Tibial nerve (tissue), 4 donors: Measurements from ENCODE around the gene NTRK3. TPM values are rescaled to one million over a fixed set of nuclear protein-coding genes. Genes with fewer than 3 reads are reported as not detected.

Source experiments
- DNase-seq, 2 donors: peaks; one replicate each; pipeline ENCODE4 v3.0.0-alpha.2; 2019; ENCODE audit warnings: low spot score in 2 of 2
- H3K27ac ChIP-seq, 4 donors: fragments of 200-600 bp; sonication (generic) in 3 of 4; one replicate each; pipeline ENCODE4 v1.5.1; 2017 to 2019; ENCODE audit warnings: mild to moderate bottlenecking in 1 of 4
- H3K27me3 ChIP-seq, 2 donors: fragments of 200-600 bp; sonication (generic) in 1 of 2; one replicate each; pipeline versions ENCODE4 v1.5.1 to v1.6.0; 2017 to 2019
- H3K36me3 ChIP-seq, 3 donors: fragments of 200-600 bp; sonication (generic); one replicate each; pipeline ENCODE4 v1.5.1; 2018 to 2019
- H3K4me1 ChIP-seq, 4 donors: fragments of 200-600 bp; sonication (generic) in 3 of 4; one replicate each; pipeline ENCODE4 v1.5.1; 2017 to 2019
- H3K4me3 ChIP-seq, 4 donors: fragments of 200-600 bp; sonication (generic) in 3 of 4; one replicate each; pipeline ENCODE4 v1.5.1; 2017 to 2019; ENCODE audit warnings: mild to moderate bottlenecking in 1 of 4, moderate library complexity in 1 of 4
- H3K9me3 ChIP-seq, 4 donors: fragments of 200-600 bp; sonication (generic) in 3 of 4; one replicate each; pipeline ENCODE4 v1.5.1; 2017 to 2019
- EP300 ChIP-seq, 2 donors: sonication (generic); formaldehyde crosslinking; IDR thresholded peaks; one replicate each; pipeline ENCODE4 v1.6.1; 2017; ENCODE audit warnings: antibody characterized with exemption in 2 of 2, mild to moderate bottlenecking in 1 of 2
- POLR2A ChIP-seq, 2 donors: fragments of 450-650 bp; IDR thresholded peaks; one replicate each; pipeline ENCODE4 v1.6.1; 2017; ENCODE audit warnings: antibody characterized with exemption in 2 of 2, mild to moderate bottlenecking in 2 of 2, moderate library complexity in 2 of 2
- WGBS, 2 donors: methylation state at CpG; one replicate each; pipeline ENCODE4 v1.1.5; 2018; 5-methylcytosine and 5-hydroxymethylcytosine counted together
- total RNA-seq, 4 donors: library from RNA; depleted of rRNA; stranded (reverse); fragments of >200 nt; gene quantifications; one replicate each; pipeline ENCODE4 v1.1.0, GENCODE V29; 2016
- TF ChIP-seq, protein P1 (sequence below), 5 experiments: fragments of 200-600 bp in 3 of 5; fragments of 450-650 bp in 2 of 5; sonication (generic) in 3 of 5; IDR thresholded peaks; one replicate each; pipeline ENCODE4 v1.5.1; 2016 to 2019; ENCODE audit warnings: antibody characterized with exemption in 5 of 5, mild to moderate bottlenecking in 3 of 5, moderate library complexity in 2 of 5

Gene NTRK3
- total RNA-seq, 4 donors from 2014 or later = 53.4 to 85.9 (median 83.6) TPM

- WGBS, 2 donors = 83 to 85% methylated on average over 3 of the region's 3 CpGs
- DNase-seq = no peak
- TF ChIP-seq POLR2A (IDR thresholded peaks at IDR 0.05) (no peak), EP300 (IDR thresholded peaks at IDR 0.05) (no peak)
- TF ChIP-seq, protein P1, sequence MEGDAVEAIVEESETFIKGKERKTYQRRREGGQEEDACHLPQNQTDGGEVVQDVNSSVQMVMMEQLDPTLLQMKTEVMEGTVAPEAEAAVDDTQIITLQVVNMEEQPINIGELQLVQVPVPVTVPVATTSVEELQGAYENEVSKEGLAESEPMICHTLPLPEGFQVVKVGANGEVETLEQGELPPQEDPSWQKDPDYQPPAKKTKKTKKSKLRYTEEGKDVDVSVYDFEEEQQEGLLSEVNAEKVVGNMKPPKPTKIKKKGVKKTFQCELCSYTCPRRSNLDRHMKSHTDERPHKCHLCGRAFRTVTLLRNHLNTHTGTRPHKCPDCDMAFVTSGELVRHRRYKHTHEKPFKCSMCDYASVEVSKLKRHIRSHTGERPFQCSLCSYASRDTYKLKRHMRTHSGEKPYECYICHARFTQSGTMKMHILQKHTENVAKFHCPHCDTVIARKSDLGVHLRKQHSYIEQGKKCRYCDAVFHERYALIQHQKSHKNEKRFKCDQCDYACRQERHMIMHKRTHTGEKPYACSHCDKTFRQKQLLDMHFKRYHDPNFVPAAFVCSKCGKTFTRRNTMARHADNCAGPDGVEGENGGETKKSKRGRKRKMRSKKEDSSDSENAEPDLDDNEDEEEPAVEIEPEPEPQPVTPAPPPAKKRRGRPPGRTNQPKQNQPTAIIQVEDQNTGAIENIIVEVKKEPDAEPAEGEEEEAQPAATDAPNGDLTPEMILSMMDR (IDR thresholded peaks at IDR 0.05) = no peak
- no peaks in the 10 kb centered on the region for H3K27me3 ChIP-seq
- H3K9me3 ChIP-seq = no peaks in the 10 kb centered on the region
- peaks cover 0 to 31% (median 0%) of the 10 kb centered on the region in 3 donors for H3K36me3 ChIP-seq
- peaks cover 0 to 6% (median 0%) of the 10 kb centered on the region in 4 donors for H3K4me1 ChIP-seq
- H3K4me3 ChIP-seq = no peak overlapping the region
- H3K27ac ChIP-seq = no peak overlapping the region
Observed at GRCh38 chr15:88179562-88179961, 77.0 kb downstream of the NTRK3 start.

GRCh38 chr15:88178631-88179030 lies 77.9 kb downstream of the NTRK3 start:
- Histone ChIP-seq H3K4me1 (peaks cover 0 to 6% (median 0%) of the 10 kb centered on the region in 4 donors), H3K36me3 (peaks cover 0 to 25% (median 0%) of the 10 kb centered on the region in 3 donors), H3K27me3 (no peaks in the 10 kb centered on the region), H3K27ac (no peak overlapping the region), H3K4me3 (no peak overlapping the region), H3K9me3 (no peaks in the 10 kb centered on the region)
- DNase-seq = no peak
- TF ChIP-seq, protein P1 (IDR thresholded peaks at IDR 0.05) = no peak
- TF ChIP-seq EP300 (IDR thresholded peaks at IDR 0.05) = no peak
- no peak for TF ChIP-seq POLR2A (IDR thresholded peaks at IDR 0.05)
- 70 to 84% methylated on average over 5 of the region's 5 CpGs for WGBS, 2 donors

DNA sequence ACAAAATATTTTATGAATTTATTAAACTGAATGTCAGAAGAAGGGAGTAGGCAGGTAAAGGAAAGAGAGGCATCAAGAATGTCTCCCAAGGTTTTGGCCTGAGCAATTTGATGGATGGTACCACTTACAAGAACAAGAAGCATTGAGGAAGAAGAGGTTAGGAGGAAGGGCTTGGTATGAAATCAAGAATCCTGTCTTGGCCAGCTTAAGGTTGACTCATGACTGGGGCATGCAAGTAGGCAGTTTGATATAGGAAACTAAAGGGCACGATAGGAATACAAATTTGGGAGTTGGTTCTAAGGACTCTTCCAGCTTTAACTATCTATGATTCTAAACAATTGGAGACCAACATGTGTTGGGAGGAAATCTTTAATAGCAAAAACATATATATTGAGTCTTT lies 79.1 kb downstream of the NTRK3 start:
- H3K27me3 ChIP-seq = no peaks in the 10 kb centered on the region
- peaks cover 0 to 6% (median 0%) of the 10 kb centered on the region in 4 donors for H3K4me1 ChIP-seq
- TF ChIP-seq EP300 (IDR thresholded peaks at IDR 0.05) (no peak), POLR2A (IDR thresholded peaks at IDR 0.05) (no peak)
- TF ChIP-seq, protein P1 (IDR thresholded peaks at IDR 0.05) = no peak
- no peak for DNase-seq
- H3K27ac ChIP-seq = no peak overlapping the region
- H3K36me3 ChIP-seq = peaks cover 0 to 17% (median 0%) of the 10 kb centered on the region in 3 donors
- 35 to 37% methylated on average over 1 of the region's 1 CpG for WGBS, 2 donors
- no peaks in the 10 kb centered on the region for H3K9me3 ChIP-seq
- H3K4me3 ChIP-seq = no peak overlapping the region

- Histone ChIP-seq H3K27ac (no peak overlapping the region), H3K27me3 (no peaks in the 10 kb centered on the region), H3K4me3 (no peak overlapping the region), H3K9me3 (no peaks in the 10 kb centered on the region), H3K36me3 (peaks cover 0 to 9% (median 0%) of the 10 kb centered on the region in 3 donors), H3K4me1 (peaks cover 0 to 6% (median 0%) of the 10 kb centered on the region in 4 donors)
- TF ChIP-seq, protein P1 (IDR thresholded peaks at IDR 0.05) = no peak
- TF ChIP-seq EP300 (IDR thresholded peaks at IDR 0.05) = no peak
- TF ChIP-seq POLR2A (IDR thresholded peaks at IDR 0.05) = no peak
- DNase-seq = no peak
- 75 to 80% methylated on average over 3 to 4 of the region's 4 CpGs for WGBS, 2 donors
Observed at GRCh38 chr15:88174571-88174970, 82.0 kb downstream of the NTRK3 start.

DNA sequence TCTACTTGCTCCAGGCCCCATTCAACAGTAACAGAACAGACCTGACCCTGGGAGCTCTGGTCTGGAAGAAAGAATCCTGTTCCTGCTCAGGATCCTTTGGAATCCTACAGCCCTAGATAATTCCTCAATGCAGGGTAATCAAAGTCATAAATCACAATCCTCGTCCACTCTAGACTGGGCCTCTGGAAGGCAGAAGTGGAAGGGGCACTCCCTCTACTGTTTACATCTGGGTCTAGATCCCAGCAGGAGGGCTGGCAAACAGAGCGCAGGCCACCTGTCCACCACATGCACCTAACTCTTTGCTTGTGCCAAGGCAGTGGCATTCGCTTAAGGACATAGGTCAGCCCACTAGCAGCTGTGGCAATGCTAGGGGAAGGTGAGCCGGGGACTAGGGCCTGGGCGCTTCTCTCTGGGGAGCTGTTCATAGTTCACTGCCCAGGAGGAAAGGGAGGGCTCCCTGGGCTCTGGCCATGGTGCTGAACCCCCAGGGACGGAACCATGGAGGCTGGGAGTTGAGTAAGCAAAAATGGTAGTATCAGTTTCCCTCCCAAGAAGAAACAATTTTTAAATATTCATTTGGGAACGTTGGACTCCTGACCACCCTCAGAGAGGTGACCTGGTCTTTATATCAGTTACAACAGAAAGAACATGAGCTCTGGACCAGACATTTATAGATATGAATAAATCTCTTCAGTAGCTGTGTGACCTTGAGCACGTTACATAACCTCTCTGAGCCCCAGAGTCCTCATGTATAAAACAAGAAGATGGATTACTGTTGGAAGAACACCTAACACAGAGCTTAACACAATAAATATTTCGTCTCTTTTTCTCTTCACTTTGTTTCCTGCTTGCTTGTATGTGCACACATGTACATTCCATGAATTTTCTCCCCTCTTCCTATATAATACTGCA lies 90.2 kb downstream of the NTRK3 start:
- Histone ChIP-seq H3K27me3 (no peaks in the 10 kb centered on the region), H3K27ac (no peak overlapping the region), H3K9me3 (no peaks in the 10 kb centered on the region), H3K36me3 (peaks cover 0 to 7% (median 0%) of the 10 kb centered on the region in 3 donors), H3K4me1 (no peaks in the 10 kb centered on the region), H3K4me3 (no peak overlapping the region)
- no peak for DNase-seq
- WGBS, 2 donors = 52 to 64% methylated on average over 9 of the region's 9 CpGs
- TF ChIP-seq, protein P1 (IDR thresholded peaks at IDR 0.05) = no peak
- TF ChIP-seq EP300 (IDR thresholded peaks at IDR 0.05) (no peak), POLR2A (IDR thresholded peaks at IDR 0.05) (no peak)
